HCT116 (cell line): ENCODE data around the gene DKK3.

Source experiments
- CBX3 ChIP-seq: IDR thresholded peaks from 2 replicates; pipeline ENCODE4 v1.6.1; 2012; ENCODE audit warnings: low read depth
- EGR1 ChIP-seq: IDR thresholded peaks from 2 replicates; pipeline ENCODE4 v1.6.1; 2012; ENCODE audit warnings: low read depth
- EZH2phosphoT487 ChIP-seq: fragments of 200-600 bp; IDR thresholded peaks from 2 replicates; pipeline ENCODE4 v1.6.1; 2018; ENCODE audit warnings: antibody characterized with exemption, borderline replicate concordance
- JUND ChIP-seq: IDR thresholded peaks from 2 replicates; pipeline ENCODE4 v1.6.1; 2012
- POLR2A ChIP-seq: IDR thresholded peaks from 2 replicates; pipeline ENCODE4 v1.7.0; 2011; ENCODE audit warnings: borderline replicate concordance; ENCODE audit not compliant: insufficient read depth, insufficient read length; ENCODE audit errors: extremely low read depth
- POLR2AphosphoS5 ChIP-seq: IDR thresholded peaks from 2 replicates; pipeline ENCODE4 v1.6.1; 2011; ENCODE audit warnings: mild to moderate bottlenecking, low read depth, low read length, moderate library complexity
- RAD21 ChIP-seq: IDR thresholded peaks from 2 replicates; pipeline ENCODE4 v1.6.1; 2012; ENCODE audit warnings: low read depth, mild to moderate bottlenecking
- ZFX ChIP-seq: fragments of 450-650 bp; IDR thresholded peaks from 2 replicates; pipeline ENCODE4 v1.6.1; 2017
- ZNF274 ChIP-seq: fragments of 200-500 bp; sonication (Bioruptor generic); IDR thresholded peaks from 2 replicates; pipeline ENCODE4 v1.6.1; 2014; ENCODE audit warnings: mild to moderate bottlenecking, low read depth, low read length, inconsistent platforms
- TF ChIP-seq, protein P1 (sequence below), 3 experiments: fragments of 200-600 bp in 1 of 3; sonication (generic) in 1 of 3; IDR thresholded peaks in 2 of 3; conservative IDR thresholded peaks in 1 of 3; 2 replicates each; pipeline ENCODE4 v1.5.1; 2012 to 2017; ENCODE audit warnings: low read depth in 2 of 3, low read length in 2 of 3, antibody characterized with exemption in 1 of 3, borderline replicate concordance in 1 of 3, control low read depth in 1 of 3, mild to moderate bottlenecking in 1 of 3, mixed read lengths in 1 of 3, mixed run types in 1 of 3, moderate library complexity in 1 of 3; ENCODE audit not compliant: insufficient read depth in 1 of 3

DNA sequence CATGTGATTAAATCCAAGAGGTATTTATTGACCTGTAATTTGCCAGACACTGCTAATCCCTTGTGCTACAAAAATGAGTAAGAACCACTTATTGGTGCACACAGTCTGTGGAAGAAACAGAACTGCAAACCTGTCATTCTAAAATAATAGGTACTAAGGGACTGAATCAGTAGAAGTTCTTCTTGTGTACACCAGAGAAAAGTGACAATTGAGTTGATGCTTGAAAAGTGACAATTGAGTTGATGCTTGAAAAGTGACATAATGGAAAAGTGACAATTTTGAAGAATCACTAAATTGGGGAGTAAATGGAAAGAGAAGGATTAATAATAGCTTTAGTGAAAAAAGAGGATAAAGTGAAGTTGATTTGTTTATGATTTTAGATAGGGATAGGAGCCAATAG lies 56.4 kb downstream of the DKK3 start:
- TF ChIP-seq CBX3 (no peak), POLR2A (no peak), JUND (no peak), EGR1 (no peak), RAD21 (no peak), ZFX (no peak), POLR2AphosphoS5 (no peak), ZNF274 (no peak), EZH2phosphoT487 (no peak)
- TF ChIP-seq, protein P1, sequence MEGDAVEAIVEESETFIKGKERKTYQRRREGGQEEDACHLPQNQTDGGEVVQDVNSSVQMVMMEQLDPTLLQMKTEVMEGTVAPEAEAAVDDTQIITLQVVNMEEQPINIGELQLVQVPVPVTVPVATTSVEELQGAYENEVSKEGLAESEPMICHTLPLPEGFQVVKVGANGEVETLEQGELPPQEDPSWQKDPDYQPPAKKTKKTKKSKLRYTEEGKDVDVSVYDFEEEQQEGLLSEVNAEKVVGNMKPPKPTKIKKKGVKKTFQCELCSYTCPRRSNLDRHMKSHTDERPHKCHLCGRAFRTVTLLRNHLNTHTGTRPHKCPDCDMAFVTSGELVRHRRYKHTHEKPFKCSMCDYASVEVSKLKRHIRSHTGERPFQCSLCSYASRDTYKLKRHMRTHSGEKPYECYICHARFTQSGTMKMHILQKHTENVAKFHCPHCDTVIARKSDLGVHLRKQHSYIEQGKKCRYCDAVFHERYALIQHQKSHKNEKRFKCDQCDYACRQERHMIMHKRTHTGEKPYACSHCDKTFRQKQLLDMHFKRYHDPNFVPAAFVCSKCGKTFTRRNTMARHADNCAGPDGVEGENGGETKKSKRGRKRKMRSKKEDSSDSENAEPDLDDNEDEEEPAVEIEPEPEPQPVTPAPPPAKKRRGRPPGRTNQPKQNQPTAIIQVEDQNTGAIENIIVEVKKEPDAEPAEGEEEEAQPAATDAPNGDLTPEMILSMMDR (IDR thresholded peaks at IDR 0.05 in 2 of 3, conservative IDR thresholded peaks at IDR 0.05 in 1 of 3; ENCODE audit: borderline replicate concordance in 1 of 3, insufficient read depth in 1 of 3, low read depth in 2 of 3, low read length in 2 of 3) = no peak
